NT2/D1 (cell line): ENCODE measurements around the gene SGMS2.

Source experiments
- SUZ12 ChIP-seq: IDR thresholded peaks from 2 replicates; pipeline ENCODE4 v1.6.1; 2011; ENCODE audit not compliant: insufficient read length, insufficient read depth; ENCODE audit errors: extremely low read depth
- YY1 ChIP-seq: IDR thresholded peaks from 2 replicates; pipeline ENCODE4 v1.6.1; 2011; ENCODE audit not compliant: insufficient read length, insufficient read depth
- ZNF274 ChIP-seq: IDR thresholded peaks from 2 replicates; pipeline ENCODE4 v1.6.1; 2011; ENCODE audit warnings: mild to moderate bottlenecking, low read depth, low read length

DNA sequence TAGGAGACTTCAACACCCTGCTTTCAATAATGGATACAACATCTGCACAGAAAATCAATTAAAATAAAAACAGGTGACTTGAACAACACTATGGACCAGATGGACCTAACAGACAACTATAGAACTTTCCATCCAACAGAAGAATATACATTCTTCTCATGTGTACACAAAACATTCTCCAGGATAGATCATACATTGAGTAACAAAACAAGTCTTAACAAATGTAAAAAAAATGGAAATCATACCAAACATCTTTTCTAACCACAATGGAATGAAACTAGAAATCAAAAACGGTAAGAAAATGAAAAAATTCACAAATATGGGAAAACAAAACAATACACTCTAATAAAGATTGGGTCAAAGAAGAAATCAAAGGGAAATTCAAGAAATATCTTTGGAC, 131.3 kb downstream of the SGMS2 start:
- TF ChIP-seq YY1, result no peak
- TF ChIP-seq ZNF274, result no peak
- TF ChIP-seq SUZ12, result no peak
